IMR-90 (cell line): ENCODE results near the gene CANT1. TPM values are rescaled to one million over a fixed set of nuclear protein-coding genes. Genes with fewer than 3 reads are reported as not detected.

ENCODE experiments used
- ATAC-seq: fragments of 200-7000 bp; cut with Tn5 transposase; 2 replicates; pipeline ENCODE4 v1.9.1; 2020; ENCODE audit warnings: low read depth, mild to moderate bottlenecking, moderate library complexity
- BruUV-seq: library from RNA; stranded (reverse); fragments of 400-500 nt; replicated peaks from 2 replicates; lab custom pipeline; 2021; lab: Mats Ljungman, UMichigan
- CTCF ChIA-PET: fragments of 300-600 bp; formaldehyde crosslinking; extraction: SDS; loops from one replicate; lab custom pipeline; 2021; ENCODE audit warnings: antibody characterized with exemption; lab: Yijun Ruan, JAX
- POLR2A ChIA-PET: fragments of 300-600 bp; sonication (Branson Sonifier 250); formaldehyde crosslinking; loops from one replicate; lab custom pipeline; 2022; ENCODE audit warnings: antibody characterized with exemption; ENCODE audit not compliant: unreplicated experiment; lab: Charles Lee
- DNase-seq: peaks from one replicate; pipeline ENCODE4 v3.0.0; 2013
- H2AFZ ChIP-seq: replicated peaks from 2 replicates; pipeline ENCODE3; 2013; ENCODE audit warnings: low read length, mild to moderate bottlenecking; ENCODE audit not compliant: poor library complexity
- H2AK5ac ChIP-seq: 2 replicates; pipeline ENCODE4 v1.6.1; 2013; ENCODE audit warnings: low read depth, low read length, inconsistent platforms
- H2AK9ac ChIP-seq: replicated peaks from 2 replicates; pipeline ENCODE3; 2013; ENCODE audit warnings: mild to moderate bottlenecking, low read depth, low read length, moderate library complexity; ENCODE audit not compliant: poor library complexity
- H2BK120ac ChIP-seq: 2 replicates; pipeline ENCODE4 v1.6.1; 2013; ENCODE audit warnings: low read depth, low read length, inconsistent platforms
- H2BK15ac ChIP-seq: 3 replicates; pipeline ENCODE4 v1.6.1; 2013; ENCODE audit warnings: low read depth, low read length, inconsistent platforms
- H2BK20ac ChIP-seq: 2 replicates; pipeline ENCODE4 v1.6.1; 2013; ENCODE audit warnings: low read depth, mild to moderate bottlenecking, inconsistent platforms, low read length, moderate library complexity
- H2BK5ac ChIP-seq: 2 replicates; pipeline ENCODE4 v1.6.1; 2013; ENCODE audit warnings: mild to moderate bottlenecking, low read depth, low read length, inconsistent platforms; ENCODE audit not compliant: poor library complexity, severe bottlenecking
- H3K14ac ChIP-seq: replicated peaks from 2 replicates; pipeline ENCODE4 v1.6.1; 2013; ENCODE audit warnings: low read depth, low read length, inconsistent platforms
- H3K18ac ChIP-seq: 2 replicates; pipeline ENCODE4 v1.6.1; 2013; ENCODE audit warnings: low read depth, low read length, control low read depth
- H3K23ac ChIP-seq: 2 replicates; pipeline ENCODE4 v1.6.1; 2013; ENCODE audit warnings: low read depth, low read length, inconsistent platforms
- H3K27ac ChIP-seq: 2 replicates; pipeline ENCODE4 v1.5.1; 2013; ENCODE audit warnings: mild to moderate bottlenecking, control low read depth, low read length; ENCODE audit not compliant: insufficient read depth
- H3K27me3 ChIP-seq: 2 replicates; pipeline ENCODE4 v1.6.1; 2013; ENCODE audit warnings: low read length; ENCODE audit not compliant: control insufficient read depth, insufficient read depth
- H3K36me3 ChIP-seq: 2 replicates; pipeline ENCODE4 v1.6.1; 2013; ENCODE audit warnings: low read length, mixed read lengths; ENCODE audit not compliant: control insufficient read depth, insufficient read depth
- H3K4ac ChIP-seq: 2 replicates; pipeline ENCODE4 v1.6.1; 2013; ENCODE audit warnings: low read depth, low read length, inconsistent platforms
- H3K4me1 ChIP-seq: 2 replicates; pipeline ENCODE4 v1.6.1; 2013; ENCODE audit warnings: low read length, mixed read lengths; ENCODE audit not compliant: control insufficient read depth, insufficient read depth
- H3K4me2 ChIP-seq: 2 replicates; pipeline ENCODE4 v1.6.1; 2013; ENCODE audit warnings: low read depth, mild to moderate bottlenecking, control low read depth, low read length, moderate library complexity
- H3K4me3 ChIP-seq: 2 replicates; pipeline ENCODE4 v1.5.1; 2013; ENCODE audit warnings: low read depth, mild to moderate bottlenecking, control low read depth, low read length, moderate library complexity; ENCODE audit not compliant: insufficient read depth
- H3K56ac ChIP-seq: 2 replicates; pipeline ENCODE4 v1.6.1; 2013; ENCODE audit warnings: low read length, inconsistent platforms; ENCODE audit not compliant: insufficient read depth; ENCODE audit errors: extremely low read depth
- H3K79me1 ChIP-seq, 2 experiments: 2 replicates each; pipeline ENCODE4 v1.6.1; 2013; ENCODE audit warnings: low read length in 2 of 2, inconsistent platforms in 1 of 2, low read depth in 1 of 2
- H3K9ac ChIP-seq: 2 replicates; pipeline ENCODE4 v1.6.1; 2013; ENCODE audit warnings: low read depth, low read length, control low read depth
- H3K9me1 ChIP-seq: 2 replicates; pipeline ENCODE4 v1.6.1; 2013; ENCODE audit warnings: low read length, inconsistent platforms; ENCODE audit not compliant: insufficient read depth
- H3K9me3 ChIP-seq: 2 replicates; pipeline ENCODE4 v1.6.1; 2013; ENCODE audit warnings: low read length; ENCODE audit not compliant: control insufficient read depth, insufficient read depth
- H4K20me1 ChIP-seq: 2 replicates; pipeline ENCODE4 v1.6.1; 2013; ENCODE audit warnings: low read length, inconsistent platforms; ENCODE audit not compliant: insufficient read depth
- H4K5ac ChIP-seq: 2 replicates; pipeline ENCODE4 v1.6.1; 2013; ENCODE audit warnings: mild to moderate bottlenecking, low read depth, low read length, control low read depth
- H4K8ac ChIP-seq, 2 experiments: 2 replicates each; pipeline ENCODE4 v1.6.1; 2013; ENCODE audit warnings: low read depth in 2 of 2, low read length in 2 of 2, control low read depth in 1 of 2, inconsistent platforms in 1 of 2
- H4K91ac ChIP-seq: 2 replicates; pipeline ENCODE4 v1.6.1; 2013; ENCODE audit warnings: low read depth, low read length, inconsistent platforms; ENCODE audit not compliant: insufficient read depth
- BHLHE40 ChIP-seq: fragments of 150-350 bp; IDR thresholded peaks from 2 replicates; pipeline ENCODE4 v1.6.1; 2016; ENCODE audit warnings: mild to moderate bottlenecking, low read depth, low read length
- CEBPB ChIP-seq: IDR thresholded peaks from 2 replicates; pipeline ENCODE4 v1.6.1; 2012; ENCODE audit warnings: low read depth, low read length, improper control_type of control experiment
- FOS ChIP-seq: fragments of 150-350 bp; IDR thresholded peaks from 2 replicates; pipeline ENCODE4 v1.6.1; 2016; ENCODE audit warnings: low read depth, low read length
- MAFK ChIP-seq: IDR thresholded peaks from 2 replicates; pipeline ENCODE4 v1.6.1; 2012; ENCODE audit warnings: low read depth, low read length, improper control_type of control experiment
- MAZ ChIP-seq: IDR thresholded peaks from 2 replicates; pipeline ENCODE4 v1.6.1; 2012; ENCODE audit warnings: low read depth, mild to moderate bottlenecking, low read length, improper control_type of control experiment, moderate library complexity, borderline replicate concordance
- MXI1 ChIP-seq: IDR thresholded peaks from 2 replicates; pipeline ENCODE4 v1.6.1; 2012; ENCODE audit warnings: low read depth, mild to moderate bottlenecking, low read length, moderate library complexity, borderline replicate concordance
- NFE2L2 ChIP-seq: fragments of 150-350 bp; IDR thresholded peaks from 2 replicates; pipeline ENCODE4 v1.6.1; 2016; ENCODE audit warnings: low read depth, mild to moderate bottlenecking, low read length
- POLR2A ChIP-seq: IDR thresholded peaks from 2 replicates; pipeline ENCODE4 v1.6.1; 2012; ENCODE audit warnings: mild to moderate bottlenecking, low read depth, low read length
- RAD21 ChIP-seq: IDR thresholded peaks from 2 replicates; pipeline ENCODE4 v1.6.1; 2012; ENCODE audit warnings: low read length, improper control_type of control experiment
- RCOR1 ChIP-seq: IDR thresholded peaks from 2 replicates; pipeline ENCODE4 v1.6.1; 2012; ENCODE audit warnings: mild to moderate bottlenecking, low read length, improper control_type of control experiment; ENCODE audit not compliant: insufficient replicate concordance
- RFX5 ChIP-seq: IDR thresholded peaks from 2 replicates; pipeline ENCODE4 v1.8.0; 2012; ENCODE audit warnings: low read depth, mild to moderate bottlenecking, low read length, moderate library complexity
- SMC3 ChIP-seq: fragments of 150-350 bp; IDR thresholded peaks from 2 replicates; pipeline ENCODE4 v1.6.1; 2016; ENCODE audit warnings: low read depth, mild to moderate bottlenecking, antibody characterized with exemption, low read length, moderate library complexity
- WGBS, 2 experiments: methylation state at CpG; one replicate each; pipeline versions ENCODE4 v1.1.5 to v1.1.7; 2013; ENCODE audit warnings: missing lambda C conversion rate in 2 of 2; ENCODE audit not compliant: insufficient read length in 1 of 2; ENCODE audit errors: extremely low coverage in 2 of 2; 5-methylcytosine and 5-hydroxymethylcytosine counted together
- dilution Hi-C: fragments of 300-500 bp; cut with HindIII; formaldehyde crosslinking; loops from one replicate; pipeline ENCODE4 v1.14.3; 2018; ENCODE audit warnings: low sequenced_read_pairs; ENCODE audit not compliant: unreplicated experiment
- in situ Hi-C: fragments of 300-500 bp; cut with MboI; formaldehyde crosslinking; loops from 3 replicates; pipeline ENCODE4 v1.14.3; 2019; ENCODE audit warnings: low sequenced_read_pairs, inconsistent platforms, mixed read lengths
- intact Hi-C: fragments of 100-400 bp; cut with micrococcal nuclease; formaldehyde crosslinking; loops from 2 replicates; pipeline ENCODE4 v1.10.0; 2022
- polyA plus RNA-seq, 3 experiments: library from polyadenylated mRNA; depleted of rRNA; stranded (reverse); fragments of >200 nt; gene quantifications; 2 replicates each; pipeline ENCODE4 v1.2.3, GENCODE V29; 2012; ENCODE audit warnings: low replicate concordance in 1 of 3
- total RNA-seq: library from RNA; depleted of rRNA; stranded (reverse); fragments of >200 nt; gene quantifications from 2 replicates; pipeline ENCODE4 v1.2.3, GENCODE V29; 2012
- TF ChIP-seq, protein P1 (sequence below): fragments of 150-350 bp; IDR thresholded peaks from 2 replicates; pipeline ENCODE4 v1.6.1; 2016; ENCODE audit warnings: low read depth, mild to moderate bottlenecking, low read length, moderate library complexity, borderline replicate concordance
- TF ChIP-seq, protein P2 (sequence below): fragments of 150-350 bp; IDR thresholded peaks from 2 replicates; pipeline ENCODE4 v1.6.1; 2017; ENCODE audit warnings: mild to moderate bottlenecking, antibody characterized with exemption, low read length, low read depth

Gene CANT1
- total and polyA plus RNA-seq, 2 of the 4 experiments (the other 2 are of a cell fraction), result 51.8 to 73.4 TPM

DNA sequence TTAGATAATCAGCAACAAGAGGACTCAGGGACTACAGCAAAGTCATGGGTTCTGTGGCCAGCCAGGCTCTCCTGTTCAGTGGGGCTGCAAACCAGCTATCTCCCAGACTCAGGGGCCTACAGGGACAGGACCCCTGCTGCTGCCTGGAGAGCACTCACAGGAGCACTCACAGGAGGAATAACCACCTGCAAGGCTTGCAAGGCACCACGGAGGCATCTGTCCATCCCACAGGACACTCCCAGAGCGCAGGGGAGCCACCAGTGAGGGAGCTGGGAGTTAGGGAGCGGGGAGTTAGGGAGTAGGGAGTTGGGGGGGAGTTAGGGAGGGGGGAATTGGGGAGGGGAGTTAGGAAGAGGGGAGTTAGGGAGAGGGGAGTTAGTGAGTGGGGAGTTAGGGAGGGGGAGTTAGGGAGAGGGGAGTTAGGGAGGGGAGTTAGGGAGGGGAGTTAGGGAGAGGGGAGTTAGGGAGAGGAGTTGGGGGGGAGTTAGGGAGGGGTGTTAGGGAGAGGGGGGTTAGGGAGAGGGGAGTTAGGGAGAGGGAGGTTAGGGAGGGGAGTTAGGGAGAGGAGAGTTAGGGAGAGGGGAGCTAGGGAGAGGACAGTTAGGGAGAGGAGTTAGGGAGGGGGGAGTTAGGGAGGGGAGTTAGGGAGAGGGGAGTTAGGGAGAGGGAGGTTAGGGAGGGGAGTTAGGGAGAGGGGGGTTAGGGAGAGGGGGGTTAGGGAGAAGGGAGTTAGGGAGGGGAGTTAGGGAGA, 5.7 kb downstream of the CANT1 start:
- DNase-seq (no peak), ATAC-seq (no peak)
- Histone ChIP-seq H3K4me2 (no peak overlapping the region), H3K56ac (no peak overlapping the region), H2AK5ac (no peak overlapping the region), H4K8ac (no peak overlapping the region), H3K27ac (no peak overlapping the region), H4K5ac (no peak overlapping the region), H4K20me1 (peaks cover 80% of the 10 kb centered on the region), H3K14ac (no peak overlapping the region), H3K9ac (no peak overlapping the region), H2BK5ac (no peak overlapping the region), H3K79me1 (peaks cover 20 to 82% of the 10 kb centered on the region in 2 experiments), H3K4ac (no peak overlapping the region), H3K36me3 (peaks cover 23% of the 10 kb centered on the region), H3K4me3 (no peak overlapping the region), H2AK9ac (no peak overlapping the region), H2BK120ac (no peak overlapping the region), H2BK20ac (no peak overlapping the region), H4K91ac (no peak overlapping the region; the same call in 1 of the 2 replicates), H2AFZ (no peak overlapping the region), H3K9me1 (peaks cover 16% of the 10 kb centered on the region), H3K27me3 (no peaks in the 10 kb centered on the region), H3K9me3 (no peaks in the 10 kb centered on the region), H2BK15ac (no peak overlapping the region), H3K18ac (no peak overlapping the region), H3K4me1 (peaks cover 10% of the 10 kb centered on the region), H3K23ac (no peak overlapping the region)
- no TSS peak for BruUV-seq
- ChIA-PET POLR2A (interaction anchor here (0.6 kb wide), 1 partner anchor 1005 kb away, joined by 3 read pairs; no protein-coding TSS in a partner anchor), CTCF (no interaction called here)
- intact Hi-C loops (no loop called here), in situ Hi-C loops (no loop called here), dilution Hi-C loops (no loop called here)
- no CpG with 5 or more reads among the region's 3 CpGs for WGBS, 2 experiments
- TF ChIP-seq BHLHE40, result no peak
- TF ChIP-seq RCOR1, result no peak
- no peak for TF ChIP-seq CEBPB
- TF ChIP-seq NFE2L2, result no peak
- no peak for TF ChIP-seq MXI1
- TF ChIP-seq, protein P1, sequence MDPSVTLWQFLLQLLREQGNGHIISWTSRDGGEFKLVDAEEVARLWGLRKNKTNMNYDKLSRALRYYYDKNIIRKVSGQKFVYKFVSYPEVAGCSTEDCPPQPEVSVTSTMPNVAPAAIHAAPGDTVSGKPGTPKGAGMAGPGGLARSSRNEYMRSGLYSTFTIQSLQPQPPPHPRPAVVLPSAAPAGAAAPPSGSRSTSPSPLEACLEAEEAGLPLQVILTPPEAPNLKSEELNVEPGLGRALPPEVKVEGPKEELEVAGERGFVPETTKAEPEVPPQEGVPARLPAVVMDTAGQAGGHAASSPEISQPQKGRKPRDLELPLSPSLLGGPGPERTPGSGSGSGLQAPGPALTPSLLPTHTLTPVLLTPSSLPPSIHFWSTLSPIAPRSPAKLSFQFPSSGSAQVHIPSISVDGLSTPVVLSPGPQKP, result no peak
- TF ChIP-seq MAZ, result no peak
- no peak for TF ChIP-seq SMC3
- TF ChIP-seq MAFK, result no peak
- TF ChIP-seq POLR2A, result no peak
- TF ChIP-seq RAD21, result no peak
- TF ChIP-seq, protein P2, sequence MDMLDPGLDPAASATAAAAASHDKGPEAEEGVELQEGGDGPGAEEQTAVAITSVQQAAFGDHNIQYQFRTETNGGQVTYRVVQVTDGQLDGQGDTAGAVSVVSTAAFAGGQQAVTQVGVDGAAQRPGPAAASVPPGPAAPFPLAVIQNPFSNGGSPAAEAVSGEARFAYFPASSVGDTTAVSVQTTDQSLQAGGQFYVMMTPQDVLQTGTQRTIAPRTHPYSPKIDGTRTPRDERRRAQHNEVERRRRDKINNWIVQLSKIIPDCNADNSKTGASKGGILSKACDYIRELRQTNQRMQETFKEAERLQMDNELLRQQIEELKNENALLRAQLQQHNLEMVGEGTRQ, result no peak
- TF ChIP-seq RFX5, result no peak
- TF ChIP-seq FOS, result no peak
